ENCODE results near the gene LTB4R2. TPM values are rescaled to one million over a fixed set of nuclear protein-coding genes. Genes with fewer than 3 reads are reported as not detected.

The LTB4R2 gene
- total and polyA plus RNA-seq, 12 donors, result 0.51 to 2.4 (median 1.1) TPM

DNA sequence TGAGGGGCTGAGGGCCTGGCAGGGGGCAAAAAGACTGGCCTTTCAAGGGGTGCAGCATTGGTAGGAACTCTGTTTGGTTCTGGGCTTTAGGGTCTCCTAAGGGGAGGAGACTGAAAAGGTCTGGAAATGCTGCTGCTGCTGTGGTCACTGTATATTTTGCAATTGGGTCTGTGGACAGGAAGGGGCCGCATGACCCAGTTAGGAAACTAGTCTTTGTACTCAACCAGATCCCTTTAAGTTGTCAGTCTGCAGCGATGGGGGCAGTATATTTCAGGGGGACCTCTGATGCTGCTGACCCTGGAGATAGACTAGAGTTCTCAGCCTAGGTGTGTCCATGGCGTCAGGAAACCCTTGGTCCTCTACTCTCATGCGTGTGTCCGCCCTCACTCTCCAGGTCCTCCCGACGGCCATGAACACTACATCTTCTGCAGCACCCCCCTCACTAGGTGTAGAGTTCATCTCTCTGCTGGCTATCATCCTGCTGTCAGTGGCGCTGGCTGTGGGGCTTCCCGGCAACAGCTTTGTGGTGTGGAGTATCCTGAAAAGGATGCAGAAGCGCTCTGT lies 5.4 kb downstream of the LTB4R2 start:
- no peak for TF ChIP-seq CTCF (IDR thresholded peaks at IDR 0.05)
- DNase-seq (no peak), ATAC-seq (no peak)
- intact Hi-C loops (cut with DNase I), result loop anchor here in 1 of 10 donors (5.0 kb wide), 1 partner anchor 122 kb away; no protein-coding TSS in a partner anchor
- H3K4me1 ChIP-seq, result peaks cover 13 to 88% (median 65%) of the 10 kb centered on the region in 9 donors
- peak overlapping the region in 9 of 10 donors; percentile 50 to 88 (median 72) for H3K27ac ChIP-seq
- H3K36me3 ChIP-seq, result peaks cover 0 to 28% (median 0%) of the 10 kb centered on the region in 9 donors
- peaks cover 0 to 38% (median 4%) of the 10 kb centered on the region in 7 donors for H3K27me3 ChIP-seq
- peak overlapping the region in 2 of 10 donors; percentile 21 to 36 for H3K4me3 ChIP-seq
- 79% methylated on average over 10 of the region's 10 CpGs for WGBS, 2 donors
- H3K9me3 ChIP-seq, result no peaks in the 10 kb centered on the region

DNA sequence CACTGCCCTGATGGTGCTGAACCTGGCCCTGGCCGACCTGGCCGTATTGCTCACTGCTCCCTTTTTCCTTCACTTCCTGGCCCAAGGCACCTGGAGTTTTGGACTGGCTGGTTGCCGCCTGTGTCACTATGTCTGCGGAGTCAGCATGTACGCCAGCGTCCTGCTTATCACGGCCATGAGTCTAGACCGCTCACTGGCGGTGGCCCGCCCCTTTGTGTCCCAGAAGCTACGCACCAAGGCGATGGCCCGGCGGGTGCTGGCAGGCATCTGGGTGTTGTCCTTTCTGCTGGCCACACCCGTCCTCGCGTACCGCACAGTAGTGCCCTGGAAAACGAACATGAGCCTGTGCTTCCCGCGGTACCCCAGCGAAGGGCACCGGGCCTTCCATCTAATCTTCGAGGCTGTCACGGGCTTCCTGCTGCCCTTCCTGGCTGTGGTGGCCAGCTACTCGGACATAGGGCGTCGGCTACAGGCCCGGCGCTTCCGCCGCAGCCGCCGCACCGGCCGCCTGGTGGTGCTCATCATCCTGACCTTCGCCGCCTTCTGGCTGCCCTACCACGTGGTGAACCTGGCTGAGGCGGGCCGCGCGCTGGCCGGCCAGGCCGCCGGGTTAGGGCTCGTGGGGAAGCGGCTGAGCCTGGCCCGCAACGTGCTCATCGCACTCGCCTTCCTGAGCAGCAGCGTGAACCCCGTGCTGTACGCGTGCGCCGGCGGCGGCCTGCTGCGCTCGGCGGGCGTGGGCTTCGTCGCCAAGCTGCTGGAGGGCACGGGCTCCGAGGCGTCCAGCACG lies 6.1 kb downstream of the LTB4R2 start:
- Histone ChIP-seq H3K4me1 (peaks cover 11 to 82% (median 61%) of the 10 kb centered on the region in 9 donors), H3K36me3 (peaks cover 0 to 34% (median 0%) of the 10 kb centered on the region in 9 donors), H3K27ac (peak overlapping the region in 9 of 10 donors; percentile 50 to 88 (median 72)), H3K9me3 (no peaks in the 10 kb centered on the region), H3K4me3 (peak overlapping the region in 5 of 10 donors; percentile 6 to 36 (median 20)), H3K27me3 (peaks cover 0 to 38% (median 4%) of the 10 kb centered on the region in 7 donors)
- intact Hi-C loops (cut with DNase I), result loop anchor here in 1 of 10 donors (5.0 kb wide), 1 partner anchor 121 kb away; no protein-coding TSS in a partner anchor
- peak; percentile 56 to 67 for DNase-seq
- ATAC-seq, result peak; percentile 53 to 76 (median 66)
- peak in 7 of 9 donors; percentile 27 to 63 (median 42) for TF ChIP-seq CTCF (IDR thresholded peaks at IDR 0.05)
- WGBS, 2 donors, result 32 to 33% methylated on average over 64 to 70 of the region's 70 CpGs

- Histone ChIP-seq H3K9me3 (no peaks in the 10 kb centered on the region), H3K4me1 (peaks cover 11 to 76% (median 55%) of the 10 kb centered on the region in 9 donors), H3K4me3 (peak overlapping the region in 3 of 10 donors; percentile 20 to 21 (median 20)), H3K36me3 (peaks cover 0 to 40% (median 0%) of the 10 kb centered on the region in 9 donors), H3K27me3 (peaks cover 0 to 38% (median 4%) of the 10 kb centered on the region in 7 donors), H3K27ac (peak overlapping the region in 8 of 10 donors; percentile 50 to 88 (median 74))
- DNase-seq (no peak), ATAC-seq (peak in 5 of 8 donors; percentile 1 to 12 (median 3))
- no peak for TF ChIP-seq CTCF (IDR thresholded peaks at IDR 0.05)
- 44 to 52% methylated on average over 18 of the region's 18 CpGs for WGBS, 2 donors
- intact Hi-C loops (cut with DNase I), result loop anchor here in 1 of 10 donors (5.0 kb wide), 1 partner anchor 121 kb away; no protein-coding TSS in a partner anchor
Measured at GRCh38 chr14:24316597-24316950, 6.6 kb downstream of the LTB4R2 start.

All from heart right ventricle (tissue), 16 donors.